Testis (tissue), 3 donors: ENCODE measurements around the gene BCAS2. TPM values are rescaled to one million over a fixed set of nuclear protein-coding genes. Genes with fewer than 3 reads are reported as not detected.

ENCODE experiments used
- DNase-seq: peaks from one replicate; pipeline ENCODE4 v3.0.0-alpha.2; 2019
- H3K27ac ChIP-seq, 2 donors: fragments of 200-600 bp; sonication (generic); one replicate each; pipeline ENCODE4 v1.5.1; 2019
- H3K27me3 ChIP-seq: fragments of 200-600 bp; sonication (generic); one replicate; pipeline ENCODE4 v1.5.1; 2019
- H3K36me3 ChIP-seq: fragments of 200-600 bp; sonication (generic); one replicate; pipeline ENCODE4 v1.5.1; 2017; ENCODE audit warnings: low read depth; ENCODE audit errors: missing control alignments
- H3K4me1 ChIP-seq: fragments of 200-600 bp; sonication (generic); one replicate; pipeline ENCODE4 v1.5.1; 2019
- H3K4me3 ChIP-seq, 2 donors: fragments of 200-600 bp; sonication (generic); one replicate each; pipeline ENCODE4 v1.5.1; 2017 to 2019
- H3K9me3 ChIP-seq: fragments of 200-600 bp; sonication (generic); one replicate; pipeline ENCODE4 v1.5.1; 2017
- CTCF ChIP-seq, 3 experiments: fragments of 450-650 bp in 2 of 3; fragments of 200-600 bp in 1 of 3; sonication (generic) in 1 of 3; IDR thresholded peaks; one replicate each; pipeline ENCODE4 v1.5.1; 2016 to 2019; ENCODE audit warnings: antibody characterized with exemption in 3 of 3, mild to moderate bottlenecking in 2 of 3, moderate library complexity in 1 of 3
- POLR2A ChIP-seq: fragments of 450-650 bp; IDR thresholded peaks from one replicate; pipeline ENCODE4 v1.6.1; 2017; ENCODE audit warnings: antibody characterized with exemption, mild to moderate bottlenecking, moderate library complexity
- WGBS, 2 donors: methylation state at CpG; one replicate each; pipeline ENCODE4 v1.1.5; 2018; 5-methylcytosine and 5-hydroxymethylcytosine counted together
- intact Hi-C: fragments of 100-400 bp; cut with DNase I; formaldehyde crosslinking; loops from one replicate; pipeline ENCODE4 v1.15.1; 2023; ENCODE audit warnings: low total_unique reads
- polyA plus RNA-seq: library from polyadenylated mRNA; stranded (reverse); fragments of 350-450 nt; fragmentation: Illumina TruSeq; extraction: RNeasy Lipid Tissue Mini Kit (QIAGEN cat#74804); gene quantifications from one replicate; pipeline ENCODE4 v1.2.3, GENCODE V29; 2014; ENCODE audit warnings: low read depth, low replicate concordance; ENCODE audit not compliant: insufficient read depth
- total RNA-seq, 2 donors: library from RNA; depleted of rRNA; stranded (reverse); fragments of >200 nt; gene quantifications; one replicate each; pipeline ENCODE4 v1.2.3, GENCODE V29; 2016

Gene BCAS2
- total and polyA plus RNA-seq, 3 donors from 2014 or later: 41.8 to 51.4 (median 47.7) TPM

GRCh38 chr1:114545315-114545714, 36.1 kb downstream of the BCAS2 start:
- no peak for TF ChIP-seq CTCF (IDR thresholded peaks at IDR 0.05)
- Histone ChIP-seq H3K9me3 (no peaks in the 10 kb centered on the region), H3K27me3 (no peaks in the 10 kb centered on the region), H3K4me3 (no peak overlapping the region), H3K36me3 (no peaks in the 10 kb centered on the region), H3K4me1 (no peaks in the 10 kb centered on the region), H3K27ac (no peak overlapping the region)
- intact Hi-C loops: no loop called here
- no peak for DNase-seq
- 76 to 84% methylated on average over 1 of the region's 1 CpG for WGBS, 2 donors

GRCh38 chr1:114540821-114541220, 40.6 kb downstream of the BCAS2 start:
- Histone ChIP-seq H3K27ac (no peak overlapping the region), H3K9me3 (no peaks in the 10 kb centered on the region), H3K27me3 (no peaks in the 10 kb centered on the region), H3K4me1 (no peaks in the 10 kb centered on the region), H3K4me3 (no peak overlapping the region), H3K36me3 (no peaks in the 10 kb centered on the region)
- DNase-seq: no peak
- intact Hi-C loops: no loop called here
- WGBS, 2 donors: 81 to 88% methylated on average over 6 of the region's 6 CpGs
- TF ChIP-seq POLR2A: no peak
- no peak for TF ChIP-seq CTCF (IDR thresholded peaks at IDR 0.05)

DNA sequence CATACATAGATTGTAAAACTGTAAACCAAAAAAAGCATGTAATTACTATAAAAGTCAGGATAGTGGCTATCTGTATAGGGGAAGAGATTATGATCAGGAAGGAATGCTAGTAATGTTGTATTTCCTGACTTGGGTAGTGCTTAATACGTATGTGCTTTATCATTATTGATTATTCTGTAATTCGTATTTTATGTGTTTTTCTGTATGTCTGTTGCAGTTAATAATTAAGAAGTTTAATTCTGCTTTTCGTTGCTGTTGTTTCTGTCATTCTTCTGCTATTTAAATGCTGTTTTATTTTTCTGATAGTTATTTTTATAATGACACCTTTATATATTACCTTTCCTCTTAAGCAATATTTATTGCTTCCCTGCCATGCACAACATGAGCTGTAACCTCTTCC, 41.1 kb downstream of the BCAS2 start:
- no peak overlapping the region for H3K4me3 ChIP-seq
- intact Hi-C loops: no loop called here
- H3K9me3 ChIP-seq: no peaks in the 10 kb centered on the region
- no peaks in the 10 kb centered on the region for H3K36me3 ChIP-seq
- no peak for DNase-seq
- no peaks in the 10 kb centered on the region for H3K27me3 ChIP-seq
- TF ChIP-seq POLR2A: no peak
- no peak for TF ChIP-seq CTCF (IDR thresholded peaks at IDR 0.05)
- no peaks in the 10 kb centered on the region for H3K4me1 ChIP-seq
- H3K27ac ChIP-seq: no peak overlapping the region
- WGBS, 2 donors: 51 to 62% methylated on average over 3 of the region's 3 CpGs

DNA sequence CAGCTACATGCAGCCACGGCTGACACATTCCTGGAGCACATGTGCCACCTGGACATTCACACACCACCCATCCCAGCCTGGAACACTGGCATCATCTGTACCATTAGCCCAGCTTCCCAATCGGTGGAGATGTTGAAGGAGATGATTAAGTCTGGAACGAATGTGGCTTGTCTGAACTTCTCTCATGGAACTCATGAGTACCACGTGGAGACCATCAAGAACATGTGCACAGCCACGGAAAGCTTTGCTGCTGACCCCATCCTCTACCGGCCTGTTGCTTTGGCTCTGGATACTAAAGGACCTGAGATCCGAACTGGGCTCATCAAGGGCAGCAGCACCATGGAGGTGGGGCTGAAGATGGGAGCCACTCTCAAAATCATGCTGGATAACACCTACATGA, 45.4 kb downstream of the BCAS2 start:
- intact Hi-C loops: no loop called here
- no peak for DNase-seq
- Histone ChIP-seq H3K9me3 (no peaks in the 10 kb centered on the region), H3K36me3 (no peaks in the 10 kb centered on the region), H3K27ac (no peak overlapping the region), H3K4me1 (no peaks in the 10 kb centered on the region), H3K4me3 (no peak overlapping the region), H3K27me3 (no peaks in the 10 kb centered on the region)
- TF ChIP-seq CTCF (IDR thresholded peaks at IDR 0.05): no peak
- TF ChIP-seq POLR2A: no peak
- WGBS, 2 donors: 90 to 94% methylated on average over 6 to 7 of the region's 7 CpGs

DNA sequence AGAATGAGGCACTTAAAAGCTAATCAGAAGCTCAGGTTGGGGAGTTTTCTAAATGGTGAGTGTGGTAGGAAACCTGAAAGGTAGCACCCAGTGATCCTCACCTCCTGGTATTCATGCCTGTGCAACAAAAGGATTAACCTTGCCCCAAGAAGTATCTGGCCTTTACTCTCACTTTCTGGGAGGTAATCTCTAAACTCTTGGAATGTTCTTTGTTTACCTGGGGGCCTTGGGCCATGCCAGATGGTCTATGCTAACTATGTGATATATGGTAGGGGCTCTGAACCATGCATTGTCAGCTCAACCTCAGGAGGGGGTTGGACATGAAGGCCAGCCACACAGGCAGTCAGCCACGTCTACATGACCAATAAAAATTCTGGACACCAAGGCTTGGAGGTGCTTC, 46.0 kb downstream of the BCAS2 start:
- Histone ChIP-seq H3K9me3 (no peaks in the 10 kb centered on the region), H3K4me1 (no peaks in the 10 kb centered on the region), H3K27me3 (no peaks in the 10 kb centered on the region), H3K27ac (no peak overlapping the region), H3K36me3 (no peaks in the 10 kb centered on the region), H3K4me3 (no peak overlapping the region)
- no peak for DNase-seq
- no peak for TF ChIP-seq CTCF (IDR thresholded peaks at IDR 0.05)
- TF ChIP-seq POLR2A: no peak
- intact Hi-C loops: no loop called here
- WGBS, 2 donors: 38 to 50% methylated on average over 1 of the region's 1 CpG
